Immature natural killer cell (primary cell): ENCODE measurements around the gene MYRIP. TPM values are rescaled to one million over a fixed set of nuclear protein-coding genes. Genes with fewer than 3 reads are reported as not detected.

Experiments
- DNase-seq, 3 donors: peaks; one replicate each; pipeline ENCODE4 v3.0.0; 2022; ENCODE audit warnings: mixed read lengths in 1 of 3
- H3K27ac Mint-ChIP-seq, 6 donors: one replicate each; pipeline ENCODE4 v1.8.0; 2020; ENCODE audit warnings: mixed read lengths in 6 of 6, mild to moderate bottlenecking in 5 of 6, inconsistent platforms in 4 of 6, moderate library complexity in 3 of 6
- H3K27me3 Mint-ChIP-seq, 3 donors: one replicate each; pipeline ENCODE4 v1.8.0; 2020 to 2021; ENCODE audit warnings: low read depth in 3 of 3, mild to moderate bottlenecking in 3 of 3, mixed read lengths in 3 of 3, moderate library complexity in 3 of 3, inconsistent platforms in 1 of 3
- H3K36me3 Mint-ChIP-seq, 3 donors: one replicate each; pipeline ENCODE4 v1.8.0; 2020; ENCODE audit warnings: mixed read lengths in 3 of 3, inconsistent platforms in 2 of 3, mild to moderate bottlenecking in 2 of 3
- H3K4me1 Mint-ChIP-seq, 2 donors: one replicate each; pipeline ENCODE4 v1.8.0; 2020; ENCODE audit warnings: inconsistent platforms in 2 of 2, mild to moderate bottlenecking in 2 of 2, mixed read lengths in 2 of 2, moderate library complexity in 1 of 2
- H3K4me3 Mint-ChIP-seq, 5 donors: one replicate each; pipeline ENCODE4 v1.8.0; 2020; ENCODE audit warnings: mild to moderate bottlenecking in 5 of 5, mixed read lengths in 5 of 5, inconsistent platforms in 3 of 5, moderate library complexity in 3 of 5
- H3K9me3 Mint-ChIP-seq, 6 donors: one replicate each; pipeline ENCODE4 v1.8.0; 2020; ENCODE audit warnings: mild to moderate bottlenecking in 6 of 6, mixed read lengths in 6 of 6, inconsistent platforms in 4 of 6, moderate library complexity in 3 of 6
- polyA plus RNA-seq, 3 donors: library from polyadenylated mRNA; unstranded; fragments of 300-500 nt; fragmentation: Illumina TruSeq; gene quantifications; one replicate each; pipeline ENCODE4 v1.2.3, GENCODE V29; 2021

The MYRIP gene
- polyA plus RNA-seq, 3 donors from 2014 or later = 0.06 TPM; not detected in 2

DNA sequence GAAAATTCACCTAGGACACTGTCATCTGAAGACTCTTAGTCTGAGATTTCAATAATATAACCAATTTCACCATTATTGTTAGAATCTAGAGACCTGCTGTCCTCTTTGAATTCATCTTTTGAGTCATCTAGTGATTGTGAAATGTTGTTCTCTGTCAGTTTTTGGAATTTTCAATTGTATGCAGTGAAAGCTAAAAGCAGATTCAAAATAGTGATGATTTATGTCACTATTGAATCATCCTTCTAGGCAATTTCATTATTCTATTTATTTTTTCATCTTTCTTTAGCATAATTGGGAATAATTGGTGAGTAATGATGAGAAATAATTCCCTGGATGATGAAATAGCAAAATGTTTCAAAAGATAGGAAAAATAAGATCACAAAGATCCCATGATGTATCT lies 398.4 kb downstream of the MYRIP start:
- peaks cover 0 to 3% (median 0%) of the 10 kb centered on the region in 3 donors for H3K27me3 Mint-ChIP-seq
- H3K4me3 Mint-ChIP-seq = no peak overlapping the region
- no peaks in the 10 kb centered on the region for H3K36me3 Mint-ChIP-seq
- no peak overlapping the region for H3K27ac Mint-ChIP-seq
- DNase-seq = no peak
- no peaks in the 10 kb centered on the region for H3K4me1 Mint-ChIP-seq
- no peaks in the 10 kb centered on the region for H3K9me3 Mint-ChIP-seq

GRCh38 chr3:40208251-40208650 lies 398.8 kb downstream of the MYRIP start:
- no peaks in the 10 kb centered on the region for H3K36me3 Mint-ChIP-seq
- H3K4me1 Mint-ChIP-seq = no peaks in the 10 kb centered on the region
- no peak overlapping the region for H3K27ac Mint-ChIP-seq
- no peak overlapping the region for H3K4me3 Mint-ChIP-seq
- no peaks in the 10 kb centered on the region for H3K9me3 Mint-ChIP-seq
- no peak for DNase-seq
- peaks cover 0 to 3% (median 0%) of the 10 kb centered on the region in 3 donors for H3K27me3 Mint-ChIP-seq

GRCh38 chr3:40211579-40211978 lies 402.2 kb downstream of the MYRIP start:
- H3K36me3 Mint-ChIP-seq = no peaks in the 10 kb centered on the region

GRCh38 chr3:40213556-40213955 lies 404.1 kb downstream of the MYRIP start:
- peaks cover 0 to 2% (median 0%) of the 10 kb centered on the region in 3 donors for H3K27me3 Mint-ChIP-seq
- no peak for DNase-seq
- no peaks in the 10 kb centered on the region for H3K9me3 Mint-ChIP-seq
- no peaks in the 10 kb centered on the region for H3K36me3 Mint-ChIP-seq
- no peaks in the 10 kb centered on the region for H3K4me1 Mint-ChIP-seq
- H3K27ac Mint-ChIP-seq = no peak overlapping the region
- H3K4me3 Mint-ChIP-seq = no peak overlapping the region

More at GRCh38 chr3:40211579-40211978, 402.2 kb downstream of the MYRIP start:
- Mint-ChIP-seq H3K4me3 (no peak overlapping the region), H3K27ac (no peak overlapping the region), H3K27me3 (peaks cover 0 to under 1% (median 0%) of the 10 kb centered on the region in 3 donors), H3K9me3 (no peaks in the 10 kb centered on the region), H3K4me1 (no peaks in the 10 kb centered on the region)
- no peak for DNase-seq

GRCh38 chr3:40215015-40215414 lies 405.6 kb downstream of the MYRIP start:
- Mint-ChIP-seq H3K4me3 (no peak overlapping the region), H3K36me3 (no peaks in the 10 kb centered on the region), H3K27me3 (peaks cover 0 to 2% (median 0%) of the 10 kb centered on the region in 3 donors), H3K27ac (no peak overlapping the region), H3K9me3 (peaks cover 0 to 2% (median 0%) of the 10 kb centered on the region in 6 donors), H3K4me1 (no peaks in the 10 kb centered on the region)
- no peak for DNase-seq

GRCh38 chr3:40216471-40216870 lies 407.1 kb downstream of the MYRIP start:
- no peak overlapping the region for H3K4me3 Mint-ChIP-seq
- H3K4me1 Mint-ChIP-seq = peaks cover 0 to 8% of the 10 kb centered on the region in 2 donors
- peaks cover 0 to 2% (median 0%) of the 10 kb centered on the region in 3 donors for H3K27me3 Mint-ChIP-seq
- H3K36me3 Mint-ChIP-seq = no peaks in the 10 kb centered on the region
- no peak for DNase-seq
- peaks cover 0 to 2% (median 0%) of the 10 kb centered on the region in 6 donors for H3K9me3 Mint-ChIP-seq
- H3K27ac Mint-ChIP-seq = no peak overlapping the region

- Mint-ChIP-seq H3K4me1 (peaks cover 0 to 8% of the 10 kb centered on the region in 2 donors), H3K36me3 (peaks cover 0 to 5% (median 5%) of the 10 kb centered on the region in 3 donors), H3K4me3 (no peak overlapping the region)
Observed at GRCh38 chr3:40223856-40224255, 414.4 kb downstream of the MYRIP start.

DNA sequence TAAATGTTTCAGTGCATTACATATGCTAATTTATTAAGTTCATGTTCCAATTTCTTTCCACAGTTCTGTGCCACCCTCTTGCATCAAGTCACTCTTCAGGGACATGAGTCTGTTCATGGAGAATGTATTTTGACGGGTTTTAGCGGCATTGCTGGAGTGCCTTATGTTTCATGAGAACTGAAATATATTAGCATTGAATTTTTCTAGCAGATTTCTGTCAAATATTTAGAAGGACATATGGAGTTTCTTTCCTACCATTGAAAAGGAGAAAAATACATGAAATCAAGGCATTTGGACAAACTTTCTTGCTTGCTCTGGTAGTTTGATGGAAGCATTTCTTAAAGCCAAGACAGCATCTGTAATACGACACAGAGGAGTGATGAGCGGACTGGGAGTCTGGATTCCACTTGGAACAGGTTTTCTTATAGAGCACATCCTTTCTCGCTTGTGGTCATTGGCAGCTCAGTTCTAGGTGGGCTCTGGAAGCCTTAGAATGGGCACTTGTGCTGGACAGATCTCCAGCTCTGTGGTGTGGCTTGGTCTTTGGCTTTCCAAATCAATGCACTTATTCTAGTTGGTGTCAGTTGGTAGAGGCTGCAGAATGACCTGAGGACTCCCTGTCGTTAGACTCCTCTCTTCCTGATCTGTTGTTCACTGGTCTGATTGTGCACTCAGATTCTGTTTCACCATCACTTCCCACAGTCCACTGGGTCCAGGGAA lies 415.5 kb downstream of the MYRIP start:
- peaks cover 0 to 2% (median 0%) of the 10 kb centered on the region in 3 donors for H3K27me3 Mint-ChIP-seq
- H3K9me3 Mint-ChIP-seq = no peaks in the 10 kb centered on the region
- no peak overlapping the region for H3K4me3 Mint-ChIP-seq

More at GRCh38 chr3:40223856-40224255, 414.4 kb downstream of the MYRIP start:
- no peak overlapping the region for H3K27ac Mint-ChIP-seq
- peaks cover 0 to 1% (median 0%) of the 10 kb centered on the region in 6 donors for H3K9me3 Mint-ChIP-seq
- DNase-seq = no peak
- peaks cover 0 to 2% (median 0%) of the 10 kb centered on the region in 3 donors for H3K27me3 Mint-ChIP-seq

DNA sequence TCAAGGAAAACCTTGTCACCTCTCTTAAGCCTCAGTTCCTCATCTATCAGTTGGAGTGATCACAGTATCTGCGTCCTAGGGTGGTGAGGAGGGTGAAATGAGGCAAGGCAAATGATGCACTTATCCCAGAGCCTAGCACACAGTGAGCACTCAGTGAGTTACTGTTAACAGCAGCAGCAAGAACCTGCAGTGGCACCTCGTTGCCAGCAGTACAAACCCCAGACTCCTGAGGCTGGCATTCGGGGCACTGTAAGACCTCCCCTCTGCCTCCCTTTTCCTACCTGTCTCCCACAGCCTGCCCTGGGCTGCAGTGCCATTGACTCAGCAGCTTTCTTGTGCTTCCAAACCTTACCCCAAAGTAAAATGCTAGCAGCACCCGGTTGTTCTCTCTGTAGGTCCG lies 417.2 kb downstream of the MYRIP start:
- Mint-ChIP-seq H3K27ac (no peak overlapping the region), H3K9me3 (no peaks in the 10 kb centered on the region), H3K36me3 (peaks cover 0 to 5% (median 5%) of the 10 kb centered on the region in 3 donors), H3K4me3 (no peak overlapping the region), H3K27me3 (peaks cover 0 to 2% (median 0%) of the 10 kb centered on the region in 3 donors), H3K4me1 (no peaks in the 10 kb centered on the region)
- no peak for DNase-seq

More for the DNA sequence above, 415.5 kb downstream of the MYRIP start:
- peaks cover 0 to 8% of the 10 kb centered on the region in 2 donors for H3K4me1 Mint-ChIP-seq
- H3K27ac Mint-ChIP-seq = no peak overlapping the region
- H3K36me3 Mint-ChIP-seq = peaks cover 0 to 5% (median 5%) of the 10 kb centered on the region in 3 donors
- no peak for DNase-seq

DNA sequence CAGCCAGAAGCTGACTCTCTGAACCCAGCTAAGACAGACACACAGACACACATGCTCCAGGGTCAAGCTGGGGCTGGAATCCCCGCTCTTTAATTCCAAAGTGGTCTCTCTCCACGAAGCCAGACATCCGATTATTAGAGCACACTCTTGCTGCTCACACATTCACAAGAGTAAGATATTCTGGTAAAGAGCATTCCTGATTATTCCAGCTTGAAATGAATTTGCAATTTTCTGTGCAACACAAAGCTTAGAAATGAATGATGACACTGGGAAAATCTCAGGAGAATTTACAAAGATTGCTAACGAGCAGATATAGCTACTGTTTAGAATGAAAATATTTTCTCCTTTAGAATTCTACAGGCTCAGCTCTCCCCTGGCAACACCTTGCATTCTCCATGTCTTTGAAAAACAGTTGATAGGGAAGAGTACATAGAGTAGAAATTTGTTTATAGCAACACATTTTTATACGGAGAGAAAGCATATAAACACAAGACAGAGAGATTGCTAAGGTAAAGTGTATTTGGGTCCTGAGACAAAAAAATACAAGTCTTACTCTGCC lies 419.5 kb downstream of the MYRIP start:
- Mint-ChIP-seq H3K4me3 (no peak overlapping the region), H3K4me1 (no peaks in the 10 kb centered on the region), H3K27me3 (peaks cover 0 to 2% (median 0%) of the 10 kb centered on the region in 3 donors), H3K9me3 (no peaks in the 10 kb centered on the region), H3K27ac (no peak overlapping the region), H3K36me3 (peaks cover 0 to 6% (median under 1%) of the 10 kb centered on the region in 3 donors)
- no peak for DNase-seq

DNA sequence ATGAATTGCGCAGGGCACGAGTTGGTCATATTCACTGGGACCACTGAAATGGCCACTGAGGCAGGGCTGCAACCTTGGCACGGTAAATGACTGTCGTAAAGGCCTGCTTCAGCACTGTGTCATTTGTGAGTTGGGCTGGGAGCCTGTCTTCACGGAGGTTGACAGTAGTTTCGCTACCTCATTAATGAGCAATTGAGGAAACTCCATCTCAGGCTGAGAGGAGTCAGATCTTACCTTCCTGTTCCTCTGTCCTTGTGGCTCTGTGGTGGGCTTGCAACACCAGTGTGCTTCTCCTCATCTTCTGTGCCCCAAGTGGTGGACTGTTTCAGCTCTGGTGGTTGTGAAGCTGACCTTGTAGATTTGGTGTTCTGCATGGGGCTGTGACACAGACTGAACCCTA lies 420.0 kb downstream of the MYRIP start:
- Mint-ChIP-seq H3K9me3 (no peaks in the 10 kb centered on the region), H3K4me1 (no peaks in the 10 kb centered on the region), H3K36me3 (peaks cover 0 to 3% (median 0%) of the 10 kb centered on the region in 3 donors), H3K27me3 (peaks cover 0 to under 1% (median 0%) of the 10 kb centered on the region in 3 donors), H3K27ac (peak overlapping the region in 1 of 6 donors; percentile 48), H3K4me3 (no peak overlapping the region)
- no peak for DNase-seq

- H3K9me3 Mint-ChIP-seq = no peaks in the 10 kb centered on the region
- no peaks in the 10 kb centered on the region for H3K27me3 Mint-ChIP-seq
- H3K4me3 Mint-ChIP-seq = no peak overlapping the region
- H3K27ac Mint-ChIP-seq = no peak overlapping the region
- DNase-seq = no peak
- no peaks in the 10 kb centered on the region for H3K4me1 Mint-ChIP-seq
- peaks cover 0 to 3% (median 0%) of the 10 kb centered on the region in 3 donors for H3K36me3 Mint-ChIP-seq
Observed at GRCh38 chr3:40229963-40230362, 420.6 kb downstream of the MYRIP start.

- no peak overlapping the region for H3K27ac Mint-ChIP-seq
Observed at GRCh38 chr3:40230382-40230781, 421.0 kb downstream of the MYRIP start.

GRCh38 chr3:40232626-40233025 lies 423.2 kb downstream of the MYRIP start:
- Mint-ChIP-seq H3K4me1 (no peaks in the 10 kb centered on the region), H3K27ac (no peak overlapping the region), H3K27me3 (no peaks in the 10 kb centered on the region), H3K36me3 (peaks cover 0 to 3% (median 0%) of the 10 kb centered on the region in 3 donors), H3K4me3 (no peak overlapping the region), H3K9me3 (no peaks in the 10 kb centered on the region)
- DNase-seq = no peak

More at GRCh38 chr3:40230382-40230781, 421.0 kb downstream of the MYRIP start:
- DNase-seq = no peak
- Mint-ChIP-seq H3K4me1 (no peaks in the 10 kb centered on the region), H3K36me3 (peaks cover 0 to 3% (median 0%) of the 10 kb centered on the region in 3 donors), H3K27me3 (no peaks in the 10 kb centered on the region), H3K9me3 (no peaks in the 10 kb centered on the region), H3K4me3 (no peak overlapping the region)
